Loucy (cell line): Measurements from ENCODE around the gene EXOC3L4.

Source experiments
- H2AFZ ChIP-seq: fragments of 200-600 bp; sonication (generic); 2 replicates; pipeline ENCODE4 v1.6.0; 2016; ENCODE audit warnings: antibody characterized with exemption, mild to moderate bottlenecking, low read length, moderate library complexity
- H3F3A ChIP-seq: fragments of 200-600 bp; 2 replicates; pipeline ENCODE4 v1.6.0; 2016; ENCODE audit warnings: antibody characterized with exemption, low read depth, mild to moderate bottlenecking
- H3K27me3 ChIP-seq: fragments of 200-600 bp; sonication (generic); 2 replicates; pipeline ENCODE4 v1.6.1; 2014; ENCODE audit warnings: low read length, mild to moderate bottlenecking; ENCODE audit not compliant: insufficient read depth, poor library complexity, severe bottlenecking
- H3K36me3 ChIP-seq: fragments of 200-600 bp; sonication (generic); 2 replicates; pipeline ENCODE4 v1.6.1; 2016; ENCODE audit warnings: low read length; ENCODE audit not compliant: insufficient read depth
- H3K4me1 ChIP-seq: fragments of 200-600 bp; sonication (generic); 2 replicates; pipeline ENCODE4 v1.5.1; 2014; ENCODE audit warnings: low read length, mild to moderate bottlenecking; ENCODE audit not compliant: insufficient read depth, poor library complexity, severe bottlenecking
- H3K4me2 ChIP-seq: fragments of 200-600 bp; sonication (generic); 2 replicates; pipeline ENCODE4 v1.6.0; 2014; ENCODE audit warnings: antibody characterized with exemption, low read length, low read depth, mild to moderate bottlenecking; ENCODE audit not compliant: poor library complexity, severe bottlenecking
- H3K4me3 ChIP-seq: fragments of 200-600 bp; sonication (generic); 2 replicates; pipeline ENCODE4 v1.5.1; 2014; ENCODE audit warnings: low read length, mild to moderate bottlenecking, mixed read lengths; ENCODE audit not compliant: poor library complexity, severe bottlenecking
- H3K79me2 ChIP-seq: fragments of 200-600 bp; sonication (generic); 2 replicates; pipeline ENCODE4 v1.6.1; 2014; ENCODE audit warnings: low read length; ENCODE audit not compliant: insufficient read depth
- H3K9ac ChIP-seq: fragments of 200-600 bp; sonication (generic); 2 replicates; pipeline ENCODE4 v1.6.0; 2014; ENCODE audit warnings: mild to moderate bottlenecking, low read depth, low read length, moderate library complexity; ENCODE audit not compliant: poor library complexity, severe bottlenecking
- H3K9me2 ChIP-seq: fragments of 200-600 bp; sonication (generic); replicated peaks from 2 replicates; pipeline ENCODE4 v1.6.1; 2016; ENCODE audit warnings: low read depth, low read length, mixed read lengths
- H3K9me3 ChIP-seq: fragments of 200-600 bp; sonication (generic); 2 replicates; pipeline ENCODE4 v1.6.1; 2014; ENCODE audit warnings: mild to moderate bottlenecking, antibody characterized with exemption, low read length, low read depth; ENCODE audit not compliant: insufficient read depth
- H4K20me1 ChIP-seq: fragments of 200-600 bp; sonication (generic); 2 replicates; pipeline ENCODE4 v1.6.0; 2014; ENCODE audit warnings: antibody characterized with exemption, low read length, mild to moderate bottlenecking; ENCODE audit not compliant: insufficient read depth, poor library complexity, severe bottlenecking
- EZH2phosphoT487 ChIP-seq: fragments of 200-600 bp; IDR thresholded peaks from 2 replicates; pipeline ENCODE4 v1.6.1; 2018; ENCODE audit warnings: antibody characterized with exemption, mild to moderate bottlenecking, moderate library complexity, borderline replicate concordance
- TF ChIP-seq, protein P1 (sequence below): fragments of 200-600 bp; sonication (generic); conservative IDR thresholded peaks from 2 replicates; pipeline ENCODE4 v1.5.1; 2014; ENCODE audit warnings: mild to moderate bottlenecking, antibody characterized with exemption, low read length

EXOC3L4 gene

DNA sequence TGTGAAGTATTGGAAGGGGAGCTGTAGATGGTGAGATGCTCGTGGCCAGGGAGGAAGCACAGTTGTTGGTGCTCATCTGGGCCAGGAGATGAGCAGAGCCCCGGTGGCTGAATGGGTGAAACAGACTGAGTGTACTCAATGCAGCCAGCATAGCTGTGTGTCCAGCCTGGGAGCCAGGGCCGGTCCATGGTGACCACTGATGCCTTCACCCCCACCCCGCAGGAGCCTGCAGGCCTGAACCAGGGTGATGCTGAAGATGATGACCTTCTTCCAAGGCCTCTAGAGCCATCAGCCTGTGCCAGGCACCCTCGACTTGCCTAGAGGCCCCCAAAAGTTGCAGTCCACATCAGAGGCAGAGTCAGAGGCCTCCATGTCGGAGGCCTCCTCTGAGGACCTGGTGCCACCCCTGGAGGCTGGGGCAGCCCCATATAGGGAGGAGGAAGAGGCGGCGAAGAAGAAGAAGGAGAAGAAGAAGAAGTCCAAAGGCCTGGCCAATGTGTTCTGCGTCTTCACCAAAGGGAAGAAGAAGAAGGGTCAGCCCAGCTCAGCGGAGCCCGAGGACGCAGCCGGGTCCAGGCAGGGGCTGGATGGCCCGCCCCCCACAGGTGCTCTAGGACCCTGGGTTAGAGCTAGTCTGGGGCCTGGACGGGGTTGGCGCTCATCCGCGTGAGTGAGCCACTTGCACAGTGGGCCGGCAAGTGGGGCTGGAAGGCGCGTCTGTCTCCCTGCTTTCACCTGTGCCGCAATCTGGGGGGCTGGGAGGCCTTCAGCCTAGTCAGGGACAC lies 31.8 kb downstream of the EXOC3L4 start:
- TF ChIP-seq, protein P1, sequence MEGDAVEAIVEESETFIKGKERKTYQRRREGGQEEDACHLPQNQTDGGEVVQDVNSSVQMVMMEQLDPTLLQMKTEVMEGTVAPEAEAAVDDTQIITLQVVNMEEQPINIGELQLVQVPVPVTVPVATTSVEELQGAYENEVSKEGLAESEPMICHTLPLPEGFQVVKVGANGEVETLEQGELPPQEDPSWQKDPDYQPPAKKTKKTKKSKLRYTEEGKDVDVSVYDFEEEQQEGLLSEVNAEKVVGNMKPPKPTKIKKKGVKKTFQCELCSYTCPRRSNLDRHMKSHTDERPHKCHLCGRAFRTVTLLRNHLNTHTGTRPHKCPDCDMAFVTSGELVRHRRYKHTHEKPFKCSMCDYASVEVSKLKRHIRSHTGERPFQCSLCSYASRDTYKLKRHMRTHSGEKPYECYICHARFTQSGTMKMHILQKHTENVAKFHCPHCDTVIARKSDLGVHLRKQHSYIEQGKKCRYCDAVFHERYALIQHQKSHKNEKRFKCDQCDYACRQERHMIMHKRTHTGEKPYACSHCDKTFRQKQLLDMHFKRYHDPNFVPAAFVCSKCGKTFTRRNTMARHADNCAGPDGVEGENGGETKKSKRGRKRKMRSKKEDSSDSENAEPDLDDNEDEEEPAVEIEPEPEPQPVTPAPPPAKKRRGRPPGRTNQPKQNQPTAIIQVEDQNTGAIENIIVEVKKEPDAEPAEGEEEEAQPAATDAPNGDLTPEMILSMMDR = no peak
- TF ChIP-seq EZH2phosphoT487 = no peak
- no peaks in the 10 kb centered on the region for H3K27me3 ChIP-seq
- H4K20me1 ChIP-seq = no peaks in the 10 kb centered on the region
- no peak overlapping the region for H3K9ac ChIP-seq
- no peak overlapping the region for H2AFZ ChIP-seq
- H3K9me3 ChIP-seq = no peaks in the 10 kb centered on the region
- H3K9me2 ChIP-seq = no peaks in the 10 kb centered on the region
- no peak overlapping the region for H3K4me2 ChIP-seq
- no peak overlapping the region for H3K4me3 ChIP-seq
- no peaks in the 10 kb centered on the region for H3K36me3 ChIP-seq
- no peaks in the 10 kb centered on the region for H3K79me2 ChIP-seq
- H3K4me1 ChIP-seq = no peaks in the 10 kb centered on the region
- no peaks in the 10 kb centered on the region for H3F3A ChIP-seq

DNA sequence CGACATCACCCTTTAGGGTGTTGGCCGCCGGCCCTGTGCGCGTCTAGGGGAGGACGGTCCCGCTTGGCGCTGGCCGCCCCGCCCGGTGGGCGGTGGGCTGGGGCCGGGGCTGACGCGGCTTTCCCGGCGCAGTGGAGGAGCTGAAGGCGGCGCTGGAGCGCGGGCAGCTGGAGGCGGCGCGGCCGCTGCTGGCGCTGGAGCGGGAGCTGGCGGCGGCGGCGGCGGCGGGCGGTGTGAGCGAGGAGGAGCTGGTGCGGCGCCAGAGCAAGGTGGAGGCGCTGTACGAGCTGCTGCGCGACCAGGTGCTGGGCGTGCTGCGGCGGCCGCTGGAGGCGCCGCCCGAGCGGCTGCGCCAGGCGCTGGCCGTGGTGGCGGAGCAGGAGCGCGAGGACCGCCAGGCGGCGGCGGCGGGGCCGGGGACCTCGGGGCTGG lies 32.4 kb downstream of the EXOC3L4 start:
- H3K79me2 ChIP-seq = no peaks in the 10 kb centered on the region
- no peak overlapping the region for H3K9ac ChIP-seq
- H3K4me2 ChIP-seq = no peak overlapping the region
- H3K9me2 ChIP-seq = no peaks in the 10 kb centered on the region
- no peaks in the 10 kb centered on the region for H3K9me3 ChIP-seq
- no peaks in the 10 kb centered on the region for H4K20me1 ChIP-seq
- H3F3A ChIP-seq = no peaks in the 10 kb centered on the region
- H3K4me1 ChIP-seq = no peaks in the 10 kb centered on the region
- H3K27me3 ChIP-seq = no peaks in the 10 kb centered on the region
- H2AFZ ChIP-seq = no peak overlapping the region
- H3K36me3 ChIP-seq = no peaks in the 10 kb centered on the region
- TF ChIP-seq, protein P1 = no peak
- no peak for TF ChIP-seq EZH2phosphoT487
- no peak overlapping the region for H3K4me3 ChIP-seq

DNA sequence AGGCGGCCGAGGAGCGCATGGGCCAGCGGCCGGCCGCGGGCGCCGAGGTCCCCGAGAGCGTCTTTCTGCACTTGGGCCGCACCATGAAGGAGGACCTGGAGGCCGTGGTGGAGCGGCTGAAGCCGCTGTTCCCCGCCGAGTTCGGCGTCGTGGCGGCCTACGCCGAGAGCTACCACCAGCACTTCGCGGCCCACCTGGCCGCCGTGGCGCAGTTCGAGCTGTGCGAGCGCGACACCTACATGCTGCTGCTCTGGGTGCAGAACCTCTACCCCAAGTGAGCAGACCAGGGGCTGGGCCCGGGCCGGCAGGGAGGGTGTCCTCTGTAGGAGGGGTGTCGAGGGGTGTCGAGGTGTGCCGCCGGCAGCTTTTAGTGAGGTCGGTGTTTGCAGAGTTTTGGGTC lies 32.8 kb downstream of the EXOC3L4 start:
- TF ChIP-seq, protein P1 = no peak
- no peak for TF ChIP-seq EZH2phosphoT487
- Histone ChIP-seq H3K4me3 (no peak overlapping the region), H2AFZ (no peak overlapping the region), H4K20me1 (no peaks in the 10 kb centered on the region), H3K4me1 (no peaks in the 10 kb centered on the region), H3K36me3 (no peaks in the 10 kb centered on the region), H3F3A (no peaks in the 10 kb centered on the region), H3K27me3 (no peaks in the 10 kb centered on the region), H3K9me2 (no peaks in the 10 kb centered on the region), H3K4me2 (no peak overlapping the region), H3K9ac (no peak overlapping the region), H3K9me3 (no peaks in the 10 kb centered on the region), H3K79me2 (no peaks in the 10 kb centered on the region)
